ENCODE results near the gene SLC6A1. TPM values are rescaled to one million over a fixed set of nuclear protein-coding genes. Genes with fewer than 3 reads are reported as not detected.
A peak's percentile ranks its signal among the peaks of the same experiment; 100 is the strongest.

The SLC6A1 gene
- total RNA-seq, 1 experiment from 2014 or later = not detected

DNA sequence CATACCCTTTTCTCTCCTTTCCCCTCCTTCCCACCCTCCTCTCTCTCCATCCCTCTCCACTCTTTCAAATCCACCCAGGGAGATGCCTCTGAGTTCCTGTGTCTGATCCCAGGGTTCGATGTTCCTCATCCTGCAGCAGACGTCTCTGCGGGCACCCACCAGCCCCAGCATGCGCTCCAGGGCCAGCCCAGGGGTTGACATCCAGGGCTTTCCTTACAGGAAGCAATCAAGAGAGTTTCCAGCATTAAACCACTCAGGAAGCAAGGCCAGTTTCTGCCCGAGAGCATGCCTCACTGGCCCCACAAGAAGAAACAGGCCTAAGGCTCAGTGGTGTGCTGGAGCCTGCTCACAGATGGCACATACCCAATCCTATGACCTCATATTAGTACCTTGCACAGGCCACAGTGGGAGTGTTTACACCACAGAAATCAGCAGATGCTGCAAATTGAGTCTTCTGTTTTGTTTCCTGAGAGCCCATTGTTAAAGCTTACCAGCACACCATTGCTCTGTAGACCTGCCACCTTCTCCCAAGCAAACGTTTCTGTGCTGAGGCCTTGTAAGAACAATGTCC, 13.2 kb downstream of the SLC6A1 start:
- ChIA-PET POLR2A (ENCODE audit: low non-redundant PET) (no interaction called here), CTCF (no interaction called here)
- no peak for DNase-seq (ENCODE audit: low spot score)
- no TSS peak for BruUV-seq (replicated peaks)
- TF ChIP-seq, protein P1, sequence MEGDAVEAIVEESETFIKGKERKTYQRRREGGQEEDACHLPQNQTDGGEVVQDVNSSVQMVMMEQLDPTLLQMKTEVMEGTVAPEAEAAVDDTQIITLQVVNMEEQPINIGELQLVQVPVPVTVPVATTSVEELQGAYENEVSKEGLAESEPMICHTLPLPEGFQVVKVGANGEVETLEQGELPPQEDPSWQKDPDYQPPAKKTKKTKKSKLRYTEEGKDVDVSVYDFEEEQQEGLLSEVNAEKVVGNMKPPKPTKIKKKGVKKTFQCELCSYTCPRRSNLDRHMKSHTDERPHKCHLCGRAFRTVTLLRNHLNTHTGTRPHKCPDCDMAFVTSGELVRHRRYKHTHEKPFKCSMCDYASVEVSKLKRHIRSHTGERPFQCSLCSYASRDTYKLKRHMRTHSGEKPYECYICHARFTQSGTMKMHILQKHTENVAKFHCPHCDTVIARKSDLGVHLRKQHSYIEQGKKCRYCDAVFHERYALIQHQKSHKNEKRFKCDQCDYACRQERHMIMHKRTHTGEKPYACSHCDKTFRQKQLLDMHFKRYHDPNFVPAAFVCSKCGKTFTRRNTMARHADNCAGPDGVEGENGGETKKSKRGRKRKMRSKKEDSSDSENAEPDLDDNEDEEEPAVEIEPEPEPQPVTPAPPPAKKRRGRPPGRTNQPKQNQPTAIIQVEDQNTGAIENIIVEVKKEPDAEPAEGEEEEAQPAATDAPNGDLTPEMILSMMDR (conservative IDR thresholded peaks at IDR 0.05; ENCODE audit: low read depth, low read length) = no peak
- no peak for TF ChIP-seq EZH2 (IDR thresholded peaks at IDR 0.05; ENCODE audit: borderline replicate concordance, low read depth, low read length, poor library complexity, severe bottlenecking)
- intact Hi-C loops (cut with micrococcal nuclease; ENCODE audit: unreplicated experiment) = no loop called here
- Histone ChIP-seq H3K4me3 (ENCODE audit: low read depth, low read length, poor library complexity, severe bottlenecking) (no peak overlapping the region), H3K9me3 (ENCODE audit: low read depth, low read length, poor library complexity, severe bottlenecking) (no peaks in the 10 kb centered on the region), H3K4me1 (ENCODE audit: insufficient read depth, low read length, poor library complexity, severe bottlenecking) (no peaks in the 10 kb centered on the region), H3K36me3 (ENCODE audit: insufficient read depth, low read length, poor library complexity, severe bottlenecking) (no peaks in the 10 kb centered on the region), H3K27me3 (replicated peaks; ENCODE audit: insufficient read depth, low read depth, low read length, poor library complexity) (no peaks in the 10 kb centered on the region), H3K27ac (ENCODE audit: low read depth, low read length, poor library complexity, severe bottlenecking) (no peak overlapping the region)

DNA sequence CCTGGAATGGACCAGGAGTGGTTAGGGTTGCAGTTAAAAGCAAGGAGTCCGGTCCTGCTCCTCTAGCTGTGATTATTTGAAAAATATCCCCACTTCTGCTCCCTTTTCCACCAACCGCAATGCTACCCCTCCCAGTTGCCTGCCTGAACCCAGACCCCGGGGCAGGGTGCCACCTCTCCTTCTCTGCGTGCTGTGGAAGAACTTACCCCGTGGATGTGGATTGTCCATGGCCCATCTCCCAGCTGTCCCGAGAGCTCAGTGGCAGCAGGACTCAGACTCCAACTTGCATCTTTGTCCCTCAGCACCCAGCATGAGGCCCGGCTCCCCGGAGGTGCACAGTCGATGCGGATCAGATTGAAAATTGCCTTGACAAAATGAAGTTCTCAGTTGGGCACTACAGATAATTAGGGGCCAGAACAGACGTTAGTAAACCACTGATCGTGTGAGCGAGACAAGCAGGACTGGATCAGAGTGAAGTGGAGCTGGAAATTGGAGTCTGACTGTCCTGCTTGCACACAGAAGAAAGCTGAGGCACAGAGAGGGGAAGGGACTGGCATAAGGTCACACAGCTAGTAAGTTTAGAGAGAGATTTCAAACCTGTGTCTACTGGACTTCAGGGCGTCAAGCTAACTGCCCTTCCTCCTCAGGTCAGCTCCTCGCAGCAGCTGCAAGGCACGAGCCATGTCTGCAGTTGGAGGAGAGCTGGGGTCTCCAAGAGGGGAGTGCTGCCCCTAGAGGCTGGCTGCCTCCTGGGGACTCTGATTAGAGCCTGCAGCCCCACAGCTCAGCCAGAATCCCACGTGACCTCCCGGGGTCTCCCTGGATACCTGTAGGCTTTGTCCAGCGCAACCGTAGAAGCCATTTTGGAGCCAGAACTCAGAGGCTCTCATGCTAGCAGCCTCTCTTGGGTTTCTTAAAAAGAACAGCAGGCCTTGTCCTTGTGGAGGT, 14.7 kb downstream of the SLC6A1 start:
- Histone ChIP-seq H3K27me3 (replicated peaks; ENCODE audit: insufficient read depth, low read depth, low read length, poor library complexity) (no peaks in the 10 kb centered on the region), H3K36me3 (ENCODE audit: insufficient read depth, low read length, poor library complexity, severe bottlenecking) (no peaks in the 10 kb centered on the region), H3K4me3 (ENCODE audit: low read depth, low read length, poor library complexity, severe bottlenecking) (no peak overlapping the region), H3K4me1 (ENCODE audit: insufficient read depth, low read length, poor library complexity, severe bottlenecking) (no peaks in the 10 kb centered on the region), H3K27ac (ENCODE audit: low read depth, low read length, poor library complexity, severe bottlenecking) (no peak overlapping the region), H3K9me3 (ENCODE audit: low read depth, low read length, poor library complexity, severe bottlenecking) (no peaks in the 10 kb centered on the region)
- no TSS peak for BruUV-seq (replicated peaks)
- TF ChIP-seq, protein P1 (conservative IDR thresholded peaks at IDR 0.05; ENCODE audit: low read depth, low read length) = no peak
- TF ChIP-seq EZH2 (IDR thresholded peaks at IDR 0.05; ENCODE audit: borderline replicate concordance, low read depth, low read length, poor library complexity, severe bottlenecking) = no peak
- intact Hi-C loops (cut with micrococcal nuclease; ENCODE audit: unreplicated experiment) = no loop called here
- ChIA-PET POLR2A (ENCODE audit: low non-redundant PET) (no interaction called here), CTCF (interaction anchor here (1.1 kb wide), 1 partner anchor 248 kb away, joined by 3 read pairs; no protein-coding TSS in a partner anchor)
- DNase-seq (ENCODE audit: low spot score) = no peak

DNA sequence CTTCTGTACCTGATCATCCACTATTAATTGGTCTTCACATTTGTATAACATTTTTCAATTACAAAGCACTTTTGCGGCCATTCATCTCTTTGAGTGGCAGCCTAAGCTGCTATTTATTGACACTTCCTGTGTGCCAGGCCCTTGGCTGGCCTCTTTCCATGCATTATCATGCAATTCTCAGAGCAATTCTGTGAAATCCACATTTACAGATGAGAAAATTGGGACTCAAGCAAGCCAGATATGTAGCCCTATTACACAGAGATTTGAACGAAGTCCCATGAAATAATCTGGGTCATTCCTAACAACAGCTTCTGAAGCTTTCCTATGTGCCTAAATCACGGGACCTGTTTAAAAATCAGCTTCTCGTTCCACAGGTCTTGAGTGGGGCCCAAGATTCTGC, 17.4 kb downstream of the SLC6A1 start:
- ChIA-PET CTCF (no interaction called here), POLR2A (ENCODE audit: low non-redundant PET) (no interaction called here)

More for the DNA sequence above, 17.4 kb downstream of the SLC6A1 start:
- peak; percentile 11 for DNase-seq (ENCODE audit: low spot score)
- peaks cover 9% of the 10 kb centered on the region for H3K27me3 ChIP-seq (replicated peaks; ENCODE audit: insufficient read depth, low read depth, low read length, poor library complexity)
- H3K9me3 ChIP-seq (ENCODE audit: low read depth, low read length, poor library complexity, severe bottlenecking) = no peaks in the 10 kb centered on the region
- H3K4me1 ChIP-seq (ENCODE audit: insufficient read depth, low read length, poor library complexity, severe bottlenecking) = no peaks in the 10 kb centered on the region
- intact Hi-C loops (cut with micrococcal nuclease; ENCODE audit: unreplicated experiment) = no loop called here
- TF ChIP-seq EZH2 (IDR thresholded peaks at IDR 0.05; ENCODE audit: borderline replicate concordance, low read depth, low read length, poor library complexity, severe bottlenecking) = no peak
- TF ChIP-seq, protein P1 (conservative IDR thresholded peaks at IDR 0.05; ENCODE audit: low read depth, low read length) = no peak
- H3K36me3 ChIP-seq (ENCODE audit: insufficient read depth, low read length, poor library complexity, severe bottlenecking) = no peaks in the 10 kb centered on the region
- no peak overlapping the region for H3K4me3 ChIP-seq (ENCODE audit: low read depth, low read length, poor library complexity, severe bottlenecking)
- no peak overlapping the region for H3K27ac ChIP-seq (ENCODE audit: low read depth, low read length, poor library complexity, severe bottlenecking)
- no TSS peak for BruUV-seq (replicated peaks)
